ENCODE data around the gene RRP1B.
"Not testable (repeated sequence)": the region's sequence is repeated elsewhere in the genome, so short reads cannot be mapped to it uniquely, and the experiment has no call there.

Gene RRP1B

DNA sequence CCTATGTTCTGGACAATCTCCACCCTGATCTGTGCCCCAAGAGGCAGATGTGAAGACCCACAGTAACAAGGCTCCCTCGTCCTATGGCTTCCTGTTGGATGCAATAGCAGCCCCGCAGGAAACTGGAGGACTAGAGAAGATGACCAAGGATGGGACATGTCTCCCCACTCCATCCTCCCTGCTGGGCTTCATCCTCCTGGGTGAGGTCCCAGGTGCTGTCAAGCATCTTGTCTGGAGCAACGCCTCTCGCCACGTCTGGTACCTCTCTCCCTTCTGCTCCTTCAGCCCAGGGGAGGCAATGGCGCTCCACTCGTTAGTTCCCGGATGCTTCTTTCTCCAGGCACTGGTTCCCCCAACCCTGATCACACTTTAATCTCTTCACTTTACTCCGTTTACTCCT is 11.2 kb upstream of the RRP1B start:
- DNase-seq (no peak), ATAC-seq (ENCODE audit: insufficient read depth, low read depth) (no peak)
- Histone ChIP-seq H3K9me3 (ENCODE audit: insufficient read depth, low read length, severe bottlenecking) (no peaks in the 10 kb centered on the region), H3K79me2 (ENCODE audit: insufficient read depth, low read length) (no peaks in the 10 kb centered on the region), H3K4me1 (ENCODE audit: insufficient read depth, low read length) (peaks cover 6% of the 10 kb centered on the region), H3K4me2 (ENCODE audit: insufficient read depth, low read length) (no peak overlapping the region), H3K27ac (ENCODE audit: low read length) (no peak overlapping the region), H3K4me3 (ENCODE audit: low read depth in 1 of 2, low read length in 2 of 2) (no peak overlapping the region), H3K27me3 (ENCODE audit: insufficient read depth, low read length, poor library complexity) (no peaks in the 10 kb centered on the region), H2AFZ (ENCODE audit: low read depth, low read length) (no peak overlapping the region), H3K36me3 (ENCODE audit: insufficient read depth, low read length) (no peaks in the 10 kb centered on the region), H3K9ac (ENCODE audit: low read depth, low read length) (no peak overlapping the region), H4K20me1 (ENCODE audit: insufficient read depth, low read length) (no peaks in the 10 kb centered on the region)
- TF ChIP-seq EZH2 (IDR thresholded peaks at IDR 0.05; ENCODE audit: borderline replicate concordance, low read depth, low read length, severe bottlenecking) = no peak
- TF ChIP-seq, protein P1, sequence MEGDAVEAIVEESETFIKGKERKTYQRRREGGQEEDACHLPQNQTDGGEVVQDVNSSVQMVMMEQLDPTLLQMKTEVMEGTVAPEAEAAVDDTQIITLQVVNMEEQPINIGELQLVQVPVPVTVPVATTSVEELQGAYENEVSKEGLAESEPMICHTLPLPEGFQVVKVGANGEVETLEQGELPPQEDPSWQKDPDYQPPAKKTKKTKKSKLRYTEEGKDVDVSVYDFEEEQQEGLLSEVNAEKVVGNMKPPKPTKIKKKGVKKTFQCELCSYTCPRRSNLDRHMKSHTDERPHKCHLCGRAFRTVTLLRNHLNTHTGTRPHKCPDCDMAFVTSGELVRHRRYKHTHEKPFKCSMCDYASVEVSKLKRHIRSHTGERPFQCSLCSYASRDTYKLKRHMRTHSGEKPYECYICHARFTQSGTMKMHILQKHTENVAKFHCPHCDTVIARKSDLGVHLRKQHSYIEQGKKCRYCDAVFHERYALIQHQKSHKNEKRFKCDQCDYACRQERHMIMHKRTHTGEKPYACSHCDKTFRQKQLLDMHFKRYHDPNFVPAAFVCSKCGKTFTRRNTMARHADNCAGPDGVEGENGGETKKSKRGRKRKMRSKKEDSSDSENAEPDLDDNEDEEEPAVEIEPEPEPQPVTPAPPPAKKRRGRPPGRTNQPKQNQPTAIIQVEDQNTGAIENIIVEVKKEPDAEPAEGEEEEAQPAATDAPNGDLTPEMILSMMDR (IDR thresholded peaks at IDR 0.05; ENCODE audit: borderline replicate concordance, extremely low read depth, low read length, poor library complexity, severe bottlenecking) = no peak

- not testable (repeated sequence) for H3K4me2 ChIP-seq (ENCODE audit: insufficient read depth, low read length); H3K9me3 ChIP-seq (ENCODE audit: insufficient read depth, low read length, severe bottlenecking); ATAC-seq (ENCODE audit: insufficient read depth, low read depth); H3K27ac ChIP-seq (ENCODE audit: low read length); DNase-seq; H3K79me2 ChIP-seq (ENCODE audit: insufficient read depth, low read length); H3K36me3 ChIP-seq (ENCODE audit: insufficient read depth, low read length); H3K27me3 ChIP-seq (ENCODE audit: insufficient read depth, low read length, poor library complexity); H2AFZ ChIP-seq (ENCODE audit: low read depth, low read length); H4K20me1 ChIP-seq (ENCODE audit: insufficient read depth, low read length); H3K4me1 ChIP-seq (ENCODE audit: insufficient read depth, low read length); H3K9ac ChIP-seq (ENCODE audit: low read depth, low read length); H3K4me3 ChIP-seq (ENCODE audit: low read depth in 1 of 2, low read length in 2 of 2)
Observed at GRCh38 chr21:43651926-43652325, 7.4 kb upstream of the RRP1B start.

DNA sequence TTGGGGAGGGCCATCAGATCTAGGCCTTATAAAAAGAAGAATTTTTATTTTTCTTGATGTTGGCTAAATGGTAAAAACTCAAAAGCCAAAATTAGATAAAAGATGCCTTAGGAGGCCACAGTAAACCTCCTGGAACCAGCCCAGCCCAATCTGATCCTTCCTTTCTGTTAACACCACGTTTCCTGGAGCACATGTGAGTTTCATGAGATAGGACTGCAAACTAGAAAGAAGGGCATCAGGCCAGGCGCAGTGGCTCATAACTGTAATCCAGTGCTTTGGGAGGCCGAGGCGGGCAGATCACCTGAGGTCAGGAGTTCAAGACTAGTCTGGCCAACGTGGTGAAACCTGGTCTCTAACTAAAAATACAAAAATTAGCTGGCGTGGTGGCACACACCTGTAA is 6.7 kb upstream of the RRP1B start:
- ATAC-seq (ENCODE audit: insufficient read depth, low read depth) = no peak
- TF ChIP-seq EZH2 (IDR thresholded peaks at IDR 0.05; ENCODE audit: borderline replicate concordance, low read depth, low read length, severe bottlenecking) = no peak
- TF ChIP-seq, protein P1 (IDR thresholded peaks at IDR 0.05; ENCODE audit: borderline replicate concordance, extremely low read depth, low read length, poor library complexity, severe bottlenecking) = no peak

DNA sequence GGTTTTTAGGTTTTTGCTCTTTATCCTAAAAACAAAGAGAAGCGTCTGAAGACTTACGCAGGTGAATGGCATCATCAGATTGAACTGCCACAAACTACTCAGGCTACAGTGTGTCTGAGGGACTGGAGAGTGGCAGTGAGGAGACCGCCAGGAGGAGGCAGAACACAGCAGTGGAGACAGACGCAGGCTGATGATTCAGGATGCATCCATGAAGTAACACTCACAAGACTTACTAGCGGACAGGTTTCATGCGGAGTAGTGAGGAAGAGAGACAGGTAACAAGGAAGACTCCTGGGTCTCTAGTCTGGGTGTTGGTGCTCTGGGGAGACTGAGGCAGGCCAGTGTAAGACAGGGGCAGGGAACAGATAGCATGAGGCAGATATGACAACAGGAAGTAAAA is 5.7 kb upstream of the RRP1B start:
- Histone ChIP-seq H2AFZ (ENCODE audit: low read depth, low read length) (no peak overlapping the region), H3K9ac (ENCODE audit: low read depth, low read length) (no peak overlapping the region), H3K27me3 (ENCODE audit: insufficient read depth, low read length, poor library complexity) (no peaks in the 10 kb centered on the region), H3K36me3 (ENCODE audit: insufficient read depth, low read length) (no peaks in the 10 kb centered on the region), H3K27ac (ENCODE audit: low read length) (no peak overlapping the region), H4K20me1 (ENCODE audit: insufficient read depth, low read length) (no peaks in the 10 kb centered on the region), H3K9me3 (ENCODE audit: insufficient read depth, low read length, severe bottlenecking) (no peaks in the 10 kb centered on the region), H3K4me1 (ENCODE audit: insufficient read depth, low read length) (peaks cover 4% of the 10 kb centered on the region), H3K79me2 (ENCODE audit: insufficient read depth, low read length) (no peaks in the 10 kb centered on the region), H3K4me2 (ENCODE audit: insufficient read depth, low read length) (no peak overlapping the region), H3K4me3 (ENCODE audit: low read depth in 1 of 2, low read length in 2 of 2) (no peak overlapping the region)
- TF ChIP-seq EZH2 (IDR thresholded peaks at IDR 0.05; ENCODE audit: borderline replicate concordance, low read depth, low read length, severe bottlenecking) = no peak
- TF ChIP-seq, protein P1 (IDR thresholded peaks at IDR 0.05; ENCODE audit: borderline replicate concordance, extremely low read depth, low read length, poor library complexity, severe bottlenecking) = no peak
- DNase-seq = no peak
- ATAC-seq (ENCODE audit: insufficient read depth, low read depth) = no peak

More for the DNA sequence above, 6.7 kb upstream of the RRP1B start:
- no peaks in the 10 kb centered on the region for H3K9me3 ChIP-seq (ENCODE audit: insufficient read depth, low read length, severe bottlenecking)
- H3K9ac ChIP-seq (ENCODE audit: low read depth, low read length) = no peak overlapping the region
- no peak overlapping the region for H3K4me3 ChIP-seq (ENCODE audit: low read depth in 1 of 2, low read length in 2 of 2)
- H3K27ac ChIP-seq (ENCODE audit: low read length) = no peak overlapping the region
- H2AFZ ChIP-seq (ENCODE audit: low read depth, low read length) = no peak overlapping the region
- H3K27me3 ChIP-seq (ENCODE audit: insufficient read depth, low read length, poor library complexity) = no peaks in the 10 kb centered on the region
- H3K79me2 ChIP-seq (ENCODE audit: insufficient read depth, low read length) = no peaks in the 10 kb centered on the region
- no peaks in the 10 kb centered on the region for H4K20me1 ChIP-seq (ENCODE audit: insufficient read depth, low read length)
- DNase-seq = no peak
- no peaks in the 10 kb centered on the region for H3K36me3 ChIP-seq (ENCODE audit: insufficient read depth, low read length)
- H3K4me1 ChIP-seq (ENCODE audit: insufficient read depth, low read length) = no peaks in the 10 kb centered on the region
- no peak overlapping the region for H3K4me2 ChIP-seq (ENCODE audit: insufficient read depth, low read length)
